Left renal cortex interstitium (tissue), 4 donors: ENCODE data around the gene CACNA1C. TPM values are rescaled to one million over a fixed set of nuclear protein-coding genes. Genes with fewer than 3 reads are reported as not detected.

ENCODE experiments used
- DNase-seq, 4 donors: peaks; one replicate each; pipeline ENCODE4 v3.0.0-alpha.2; 2013; ENCODE audit warnings: low read depth in 4 of 4, low spot score in 2 of 4, missing footprints in 1 of 4
- polyA plus RNA-seq, 4 donors: library from polyadenylated mRNA; unstranded; fragments of 120-200 nt; gene quantifications; one replicate each; pipeline ENCODE4 v1.2.1, GENCODE V29; 2013; ENCODE audit not compliant: insufficient read length in 4 of 4

CACNA1C gene
- polyA plus RNA-seq, 4 donors, result 6.4 to 13.1 (median 8.9) TPM

- DNase-seq, result no peak
Observed at GRCh38 chr12:2457215-2457932, 404.6 kb downstream of the CACNA1C start.

GRCh38 chr12:2457933-2458414 is 405.2 kb downstream of the CACNA1C start:
- no peak for DNase-seq

- DNase-seq, result no peak
Observed at GRCh38 chr12:2460051-2460670, 407.4 kb downstream of the CACNA1C start.

GRCh38 chr12:2461046-2461445 is 408.3 kb downstream of the CACNA1C start:
- no peak for DNase-seq

GRCh38 chr12:2461645-2462044 is 408.9 kb downstream of the CACNA1C start:
- no peak for DNase-seq

GRCh38 chr12:2462087-2462486 is 409.3 kb downstream of the CACNA1C start:
- no peak for DNase-seq

GRCh38 chr12:2463719-2464118 is 410.9 kb downstream of the CACNA1C start:
- no peak for DNase-seq

GRCh38 chr12:2465681-2466080 is 412.9 kb downstream of the CACNA1C start:
- no peak for DNase-seq

- DNase-seq, result no peak
Observed at GRCh38 chr12:2466211-2466610, 413.4 kb downstream of the CACNA1C start.

- DNase-seq, result no peak
Observed at GRCh38 chr12:2467447-2468195, 414.8 kb downstream of the CACNA1C start.

- DNase-seq, result no peak
Observed at GRCh38 chr12:2475984-2476383, 423.2 kb downstream of the CACNA1C start.

GRCh38 chr12:2477009-2477766 is 424.4 kb downstream of the CACNA1C start:
- no peak for DNase-seq

GRCh38 chr12:2479851-2480535 is 427.2 kb downstream of the CACNA1C start:
- DNase-seq, result no peak

GRCh38 chr12:2481346-2481745 is 428.6 kb downstream of the CACNA1C start:
- no peak for DNase-seq

- DNase-seq, result no peak
Observed at GRCh38 chr12:2481951-2482350, 429.2 kb downstream of the CACNA1C start.

GRCh38 chr12:2482938-2483660 is 430.3 kb downstream of the CACNA1C start:
- DNase-seq, result no peak

- no peak for DNase-seq
Observed at GRCh38 chr12:2483713-2484112, 430.9 kb downstream of the CACNA1C start.

- no peak for DNase-seq
Observed at GRCh38 chr12:2484141-2484776, 431.5 kb downstream of the CACNA1C start.

- no peak for DNase-seq
Observed at GRCh38 chr12:2485681-2486080, 432.9 kb downstream of the CACNA1C start.
